ENCODE data around the gene POU2F1.

POU2F1 gene

DNA sequence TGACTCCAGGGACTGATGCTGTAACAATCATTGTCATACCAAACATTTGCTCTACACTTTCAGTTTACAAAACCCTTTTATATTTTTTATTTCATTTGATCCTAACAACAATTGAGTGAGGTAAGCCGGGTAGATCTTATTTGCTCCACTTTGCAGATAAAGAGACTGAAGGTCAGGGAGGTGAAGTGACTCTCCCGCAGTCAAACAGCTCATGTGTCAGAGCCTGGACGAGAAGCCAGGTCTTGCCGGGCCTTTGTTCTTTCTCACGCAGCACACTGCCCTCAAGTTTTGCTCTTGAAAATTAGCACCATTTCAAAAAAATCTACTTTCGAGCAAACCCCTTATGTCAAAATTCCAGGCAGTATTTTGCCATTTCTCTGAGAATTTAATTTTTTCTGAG lies 232.4 kb downstream of the POU2F1 start:
- DNase-seq, result no peak

GRCh38 chr1:167454304-167454893 lies 233.7 kb downstream of the POU2F1 start:
- DNase-seq, result no peak

- peak; percentile 32 for DNase-seq
These were observed 234.5 kb downstream of the POU2F1 start for GRCh38 chr1:167454894-167455785.

GRCh38 chr1:167455786-167456446 lies 235.2 kb downstream of the POU2F1 start:
- no peak for DNase-seq

DNA sequence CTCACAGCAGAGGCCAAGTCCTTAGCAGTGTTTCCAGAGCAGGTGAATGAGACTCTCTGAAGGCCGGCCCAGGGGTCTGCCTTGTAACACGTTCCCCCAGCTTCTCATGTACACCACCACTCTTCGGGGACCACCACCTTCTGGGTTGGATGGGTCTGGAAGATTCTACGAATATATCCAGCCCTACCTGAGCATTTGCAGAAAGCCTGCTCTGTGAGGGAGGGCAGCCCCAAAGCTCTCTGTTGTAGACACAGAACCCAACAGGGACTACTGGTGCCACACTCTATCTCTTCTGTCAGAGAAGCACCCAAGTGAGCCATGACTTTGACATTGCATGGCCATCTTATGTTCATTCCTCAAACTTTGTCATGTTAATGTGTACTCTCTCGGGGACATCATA lies 235.8 kb downstream of the POU2F1 start:
- DNase-seq, result no peak

DNA sequence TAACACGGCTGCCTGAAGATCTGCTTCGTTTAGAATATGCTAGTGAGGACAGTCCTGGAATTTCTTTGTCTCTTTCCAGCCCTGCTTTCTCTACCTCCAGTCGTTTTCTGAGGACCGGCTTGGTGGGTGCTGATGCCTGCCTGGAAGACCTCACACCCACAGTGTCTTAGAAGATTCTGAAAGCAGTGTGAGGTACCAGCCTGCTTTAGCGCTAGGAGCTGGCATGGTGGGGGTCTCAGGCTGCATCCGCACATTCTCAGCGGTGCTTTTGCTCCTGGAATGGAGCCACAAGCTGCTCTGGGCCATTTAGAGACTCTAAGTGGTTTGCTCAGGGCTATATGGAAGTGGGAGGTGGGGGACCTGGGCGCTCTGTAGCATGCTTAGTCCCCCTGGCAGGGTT lies 236.2 kb downstream of the POU2F1 start:
- DNase-seq, result no peak

DNA sequence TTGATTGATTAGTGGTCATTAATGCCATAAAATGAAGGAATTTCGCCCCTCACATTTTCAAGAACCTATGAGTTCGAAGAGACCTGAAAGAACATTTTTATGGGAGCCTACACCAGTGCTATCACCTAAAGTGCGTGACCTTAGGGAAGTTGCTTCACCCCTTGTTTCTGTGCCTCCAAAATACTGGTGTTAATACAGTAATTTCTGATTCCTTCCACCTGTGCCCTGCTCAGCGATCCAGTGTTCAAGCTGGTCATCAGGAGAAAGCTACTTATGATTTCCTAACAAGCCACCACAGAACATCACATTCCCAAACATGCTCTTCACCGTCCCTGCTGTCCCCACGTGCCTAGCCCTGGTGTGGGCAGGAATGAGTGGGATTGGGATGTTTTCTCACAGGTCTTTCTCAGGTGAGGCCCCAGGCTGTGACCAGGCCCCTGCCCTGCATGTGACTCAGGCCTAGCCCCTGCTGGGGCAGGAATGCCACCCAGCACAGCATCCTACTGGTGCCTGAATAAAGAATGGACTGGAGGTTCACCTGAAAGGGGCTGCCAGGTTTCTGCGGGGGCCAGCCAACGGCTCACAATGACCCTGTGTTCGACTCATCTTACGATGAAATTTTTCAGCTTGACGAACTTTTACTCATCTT lies 237.4 kb downstream of the POU2F1 start:
- DNase-seq, result no peak

DNA sequence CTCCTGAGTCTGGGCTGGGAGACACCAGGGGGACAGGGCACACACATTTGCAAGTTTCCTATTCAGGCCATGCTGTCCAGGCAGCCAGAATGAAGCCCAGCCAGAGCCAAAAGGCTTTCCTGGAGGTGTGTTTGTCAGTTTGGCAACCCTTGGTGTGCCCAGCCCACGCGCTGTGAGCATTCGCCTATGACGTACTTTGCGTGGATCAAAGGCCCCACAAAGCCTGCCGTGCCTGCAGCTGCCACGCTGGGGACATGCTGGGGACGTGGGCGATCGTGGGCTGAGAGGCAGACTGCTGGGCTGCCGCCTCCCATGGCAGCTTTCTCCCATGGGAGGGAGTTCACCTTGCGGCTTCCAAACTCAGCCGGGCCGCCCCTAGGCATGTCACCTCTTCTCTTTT lies 240.2 kb downstream of the POU2F1 start:
- no peak for DNase-seq

- no peak for DNase-seq
These were observed 241.7 kb downstream of the POU2F1 start for GRCh38 chr1:167462341-167462740.

DNA sequence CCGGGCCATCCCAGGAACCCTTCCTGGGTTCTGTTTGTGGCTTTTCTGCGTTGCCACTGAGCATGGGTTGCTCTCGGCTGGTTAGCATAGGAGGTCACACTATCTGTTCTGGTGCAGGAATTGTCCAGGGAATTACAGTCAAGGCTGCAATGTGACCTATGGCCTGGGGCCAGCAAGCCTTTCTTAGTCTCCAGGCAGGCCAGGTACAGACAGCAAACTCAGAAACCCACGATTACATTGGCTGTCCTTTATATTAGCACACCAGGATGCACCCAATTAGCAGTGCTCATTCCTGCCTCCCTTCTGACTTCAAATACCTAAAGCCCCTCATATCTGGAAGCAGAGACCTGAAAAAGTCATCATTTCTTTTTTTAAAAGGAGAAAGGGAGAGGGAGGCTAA lies 242.4 kb downstream of the POU2F1 start:
- DNase-seq, result no peak

DNA sequence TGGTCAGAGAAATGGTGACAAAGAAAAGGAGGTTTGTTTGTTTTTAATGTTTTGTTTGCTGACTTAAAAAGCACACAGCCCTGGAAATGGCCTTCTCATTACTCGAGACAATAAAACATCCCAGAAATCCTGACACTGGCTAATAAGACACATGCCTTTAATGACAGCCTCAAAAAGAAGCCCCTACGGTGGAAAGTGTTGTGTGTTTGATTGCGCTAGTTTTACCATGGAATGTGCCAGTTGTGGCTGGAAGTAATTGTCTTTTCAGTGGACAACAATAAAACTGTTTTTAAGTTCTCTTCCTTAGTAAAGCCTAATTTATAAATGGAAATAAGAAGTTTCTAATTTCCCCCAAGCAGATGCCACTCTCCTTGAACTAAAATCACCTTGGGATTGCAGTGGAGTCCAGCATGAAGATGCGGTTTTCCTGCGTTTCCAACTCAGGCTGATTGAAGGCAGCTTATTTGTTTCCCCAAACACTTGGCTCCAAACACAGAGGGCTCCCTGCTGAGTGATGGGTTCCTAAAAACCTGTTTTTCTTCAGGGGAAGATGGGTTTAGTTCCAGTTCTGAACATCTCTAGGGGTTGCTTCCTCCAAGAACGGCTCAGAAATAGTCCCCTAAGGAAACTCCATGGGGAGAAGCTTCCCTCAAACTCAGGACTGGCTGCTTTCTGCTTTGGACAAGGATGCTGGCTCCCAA lies 243.3 kb downstream of the POU2F1 start:
- no peak for DNase-seq

DNA sequence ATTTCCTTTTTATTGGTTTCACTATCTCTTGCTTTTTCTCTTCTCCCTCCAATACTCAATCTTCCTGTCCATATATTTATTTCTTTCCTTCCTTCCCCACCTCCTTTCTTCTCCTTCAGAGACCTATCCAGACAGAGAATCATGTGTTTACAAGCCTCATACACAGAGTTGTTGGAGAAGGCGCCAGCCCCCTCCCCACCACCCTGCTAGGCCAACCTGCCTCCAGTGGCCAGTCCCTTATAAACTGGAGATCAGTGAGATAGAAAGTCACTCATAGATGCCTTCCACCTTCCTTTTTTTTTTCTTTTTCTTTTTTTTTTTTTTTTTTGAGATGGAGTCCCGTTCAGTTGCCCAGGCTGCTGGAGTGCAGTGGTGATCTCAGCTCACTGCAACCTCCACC lies 244.3 kb downstream of the POU2F1 start:
- DNase-seq, result no peak

- DNase-seq, result no peak
These were observed 245.1 kb downstream of the POU2F1 start for GRCh38 chr1:167465743-167466142.

DNA sequence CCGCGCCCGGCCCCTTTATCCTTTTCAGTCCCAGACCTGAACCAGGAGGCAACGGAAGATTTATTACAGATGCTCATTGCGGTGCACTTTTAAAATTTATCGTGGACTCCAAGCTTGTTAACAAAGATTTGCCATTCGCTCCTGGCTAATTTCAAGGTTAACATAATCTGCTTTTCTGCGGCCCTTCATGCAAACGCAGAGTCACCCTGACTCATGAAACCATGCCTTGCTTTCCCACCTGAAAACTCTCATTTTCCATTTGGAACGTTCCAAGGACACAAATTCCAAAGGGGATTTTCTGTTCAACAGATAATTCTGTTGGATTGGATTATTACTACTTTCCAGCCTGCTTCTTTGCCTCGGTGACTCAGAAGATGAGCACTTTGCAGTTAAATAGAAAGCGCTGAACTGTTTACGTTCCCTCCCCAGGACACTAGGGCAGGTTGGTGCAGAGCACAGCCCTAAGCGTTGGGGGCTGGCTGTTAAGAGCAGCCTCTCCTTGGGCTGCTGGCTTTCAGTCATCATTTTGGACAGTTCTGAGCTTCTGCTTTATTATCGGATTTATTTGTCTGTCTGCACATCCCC lies 246.5 kb downstream of the POU2F1 start:
- no peak for DNase-seq

- DNase-seq, result no peak
These were observed 247.1 kb downstream of the POU2F1 start for GRCh38 chr1:167467752-167468151.

- no peak for DNase-seq
These were observed 248.7 kb downstream of the POU2F1 start for GRCh38 chr1:167469280-167469965.

DNA sequence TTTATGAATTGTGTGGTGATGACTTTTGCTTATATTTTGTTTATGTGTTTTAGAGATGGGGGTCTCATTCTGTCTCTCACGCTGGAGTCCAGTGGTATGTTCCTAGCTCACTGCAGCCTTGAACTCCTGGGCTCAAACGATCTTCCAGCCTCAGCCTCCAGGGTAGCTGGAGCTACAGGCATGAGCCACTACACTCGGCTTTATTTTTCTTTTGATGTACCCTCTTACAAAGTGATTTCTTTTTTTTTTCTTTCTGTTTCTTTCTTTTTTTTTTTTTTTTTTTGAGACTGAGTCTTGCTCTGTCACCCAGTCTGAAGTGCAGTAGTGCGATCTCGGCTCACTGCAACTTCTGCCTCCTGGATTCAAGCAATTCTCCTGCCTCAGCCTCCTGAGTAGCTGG lies 250.9 kb downstream of the POU2F1 start:
- no peak for DNase-seq

DNA sequence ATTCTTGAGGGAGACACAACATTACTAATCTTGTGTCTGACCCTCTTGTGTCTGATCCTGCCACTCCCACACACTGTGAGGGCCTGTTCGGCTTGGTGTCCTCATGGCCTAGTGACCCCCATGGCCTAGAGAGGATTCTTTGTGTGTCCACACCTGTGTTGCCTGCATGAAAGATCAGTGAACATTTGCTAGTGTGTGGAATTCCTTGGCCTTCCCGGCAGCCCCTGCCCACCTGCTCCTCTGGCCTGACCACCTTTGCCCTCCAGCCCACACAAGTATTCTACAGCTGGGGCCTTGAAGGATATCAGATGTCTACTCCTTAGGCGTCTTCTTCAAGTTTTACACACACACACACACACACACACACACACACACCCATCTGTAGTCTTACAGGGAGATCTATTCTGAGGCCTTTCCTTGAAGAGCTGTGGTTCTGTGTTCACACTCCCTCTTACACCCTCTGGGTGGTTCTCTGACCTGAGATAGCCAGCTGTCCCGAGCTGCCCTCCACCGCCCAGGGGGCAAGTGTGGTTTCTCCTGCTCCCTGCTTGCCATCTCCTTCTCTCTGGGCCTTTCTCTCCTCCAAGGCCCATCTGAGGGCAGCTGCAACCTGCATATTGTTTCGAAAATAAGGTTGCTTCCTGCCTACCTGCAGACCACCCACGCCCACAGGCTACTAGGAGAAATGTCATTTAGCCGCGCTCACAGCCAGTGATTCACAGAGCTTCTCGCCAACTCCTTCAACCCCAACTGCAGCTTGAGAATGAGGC lies 252.3 kb downstream of the POU2F1 start:
- DNase-seq, result no peak

DNA sequence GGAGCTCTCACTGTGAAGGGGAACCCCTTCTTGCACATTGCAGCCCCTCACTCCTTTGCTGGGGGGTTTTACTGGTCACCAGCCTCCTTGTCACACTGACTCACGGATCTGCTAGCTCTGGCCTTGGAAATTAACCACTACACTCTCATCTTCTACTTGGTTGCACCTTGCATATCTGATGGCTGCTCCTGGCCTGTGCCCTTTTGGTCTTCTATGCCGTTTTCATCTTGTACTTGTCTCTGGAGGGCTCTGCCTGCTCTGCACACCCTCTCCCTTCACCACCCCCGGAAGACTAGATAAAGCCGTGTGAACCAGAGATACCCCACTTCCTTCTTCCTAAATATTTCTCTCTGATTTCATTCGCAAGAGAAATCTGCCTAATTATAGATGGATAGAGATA lies 253.1 kb downstream of the POU2F1 start:
- no peak for DNase-seq

- no peak for DNase-seq
These were observed 253.5 kb downstream of the POU2F1 start for GRCh38 chr1:167474191-167474641.

DNA sequence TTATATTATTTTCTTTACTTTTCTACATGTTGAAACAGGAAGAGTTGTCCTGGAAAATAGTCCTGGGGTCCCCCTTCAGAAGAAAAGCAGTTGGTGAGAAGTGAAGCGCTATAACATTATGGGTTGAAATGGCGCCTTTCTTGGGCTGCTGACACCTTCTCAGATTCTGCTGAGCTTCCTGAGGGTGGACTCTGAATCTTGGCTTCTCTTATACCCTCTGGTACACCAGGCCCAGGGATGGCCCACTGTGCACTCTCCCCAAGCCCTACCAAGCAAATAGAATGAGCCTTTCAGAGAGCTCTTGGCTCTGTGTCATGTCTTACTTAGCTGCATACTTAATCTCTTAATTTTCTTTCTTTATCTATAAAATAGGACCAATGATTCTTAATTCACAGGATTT lies 255.4 kb downstream of the POU2F1 start:
- DNase-seq, result no peak
